ENCODE results near the gene TMEM45A.

GRCh38 chr3:100580147-100580546, 87.7 kb downstream of the TMEM45A start:
- TF ChIP-seq CTCF (IDR thresholded peaks at IDR 0.05; ENCODE audit: extremely low read depth in 1 of 2, insufficient read depth in 1 of 2, low read depth in 1 of 2, low read length in 2 of 2) (no peak), EZH2 (IDR thresholded peaks at IDR 0.05; ENCODE audit: borderline replicate concordance, low read depth, low read length, severe bottlenecking) (no peak), FOS (IDR thresholded peaks at IDR 0.05; ENCODE audit: borderline replicate concordance, insufficient read depth, low read length) (no peak), POLR2AphosphoS5 (IDR thresholded peaks at IDR 0.05; ENCODE audit: insufficient read depth, low read depth, low read length) (no peak), MAX (IDR thresholded peaks at IDR 0.05; ENCODE audit: insufficient read depth, insufficient read length) (no peak), POLR2A (IDR thresholded peaks at IDR 0.05; ENCODE audit: low read depth, low read length) (no peak), JUN (IDR thresholded peaks at IDR 0.05; ENCODE audit: borderline replicate concordance, insufficient read depth, insufficient read length, low read depth) (no peak)
